AML-193 (cell line): ENCODE results near the gene BRF1.
"Not testable (repeated sequence)": the region's sequence is repeated elsewhere in the genome, so short reads cannot be mapped to it uniquely, and the experiment has no call there.

Experiments
- DNase-seq, 2 experiments: peaks; one replicate each; lab custom pipeline; 2025; lab: John Stamatoyannopoulos, UW

BRF1 gene

DNA sequence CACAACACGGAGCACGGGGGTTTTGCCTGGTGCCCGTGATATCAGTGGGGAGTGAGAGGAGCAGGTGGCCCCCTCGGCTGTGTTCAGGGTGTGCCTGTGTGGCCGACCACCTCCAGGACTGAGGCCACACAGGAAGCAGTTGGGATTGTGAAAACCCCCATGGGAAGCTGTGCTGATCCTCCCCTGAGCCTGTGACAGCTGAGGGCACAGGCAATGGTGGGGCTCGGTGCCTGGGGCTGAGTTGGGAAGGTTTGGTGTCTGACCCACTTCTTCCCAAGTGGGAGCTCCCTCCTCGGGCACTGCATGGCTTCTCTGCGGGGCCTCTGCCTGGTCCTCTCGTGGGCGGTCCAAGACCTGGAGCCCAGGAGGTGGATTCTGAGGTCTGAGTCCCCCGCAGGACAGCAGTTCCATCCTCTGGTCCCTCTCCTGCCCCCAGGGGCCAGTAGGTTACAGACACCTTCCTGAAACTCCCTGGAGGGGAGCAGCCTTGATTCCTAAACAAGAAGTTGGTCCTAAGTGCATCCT is 31.6 kb upstream of the BRF1 start:
- DNase-seq, result no peak

DNA sequence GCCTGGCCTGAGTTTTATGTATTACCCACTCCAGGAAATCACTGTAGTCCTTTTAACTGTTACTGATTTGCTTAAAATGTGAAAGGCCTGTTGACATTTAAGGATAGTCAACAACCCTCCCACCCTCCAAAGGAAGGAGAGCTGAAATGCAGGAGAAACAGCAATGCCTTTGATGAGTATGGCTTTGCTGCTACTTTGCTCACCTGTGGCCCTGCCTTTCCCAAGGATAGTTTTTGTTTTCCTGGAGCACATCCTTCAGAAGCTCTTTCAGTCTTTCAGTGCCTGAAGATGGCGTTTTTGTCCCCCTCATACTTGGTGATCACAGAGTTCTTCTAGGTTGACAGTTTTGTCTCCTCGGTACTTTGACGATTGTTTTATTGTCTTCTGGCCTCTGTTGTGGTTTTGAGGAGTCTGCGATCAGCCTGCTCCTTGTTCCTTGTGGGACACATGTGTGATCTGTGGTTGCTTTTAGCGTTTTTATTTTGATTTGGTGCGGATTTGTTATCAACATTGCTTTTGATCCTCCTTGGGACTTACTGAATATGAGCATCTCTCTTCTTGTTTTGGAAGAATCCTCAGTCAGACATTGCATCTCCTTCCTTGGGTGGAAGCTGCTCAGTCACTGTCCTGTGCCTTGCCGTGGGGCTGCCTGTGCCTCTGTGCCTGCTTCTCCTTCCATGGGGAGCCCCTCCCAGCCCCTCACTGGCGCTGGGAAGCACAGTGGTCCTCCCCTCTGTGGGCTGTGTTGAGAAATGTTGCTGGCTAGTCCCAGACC is 31.0 kb upstream of the BRF1 start:
- no peak for DNase-seq

DNA sequence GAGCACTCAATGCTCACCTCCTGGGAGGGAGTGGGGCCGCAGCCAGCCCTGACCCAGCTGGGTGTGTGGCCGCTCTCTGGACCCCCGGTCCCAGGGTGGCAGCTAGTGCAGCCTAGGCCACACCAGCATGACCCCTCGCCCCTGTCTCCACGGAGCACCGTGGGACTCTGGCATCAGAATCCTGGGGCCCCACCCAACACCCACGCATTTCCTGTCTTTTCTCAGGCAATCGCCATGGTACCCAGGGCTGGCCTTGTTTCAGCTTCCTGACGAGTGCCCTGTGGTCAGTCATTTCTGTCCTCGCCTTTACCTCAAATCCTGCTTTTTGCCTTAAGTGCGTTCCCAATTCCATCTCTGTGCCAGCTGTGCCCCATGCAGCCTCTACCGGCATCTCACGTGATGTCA is 29.7 kb upstream of the BRF1 start:
- no peak for DNase-seq

DNA sequence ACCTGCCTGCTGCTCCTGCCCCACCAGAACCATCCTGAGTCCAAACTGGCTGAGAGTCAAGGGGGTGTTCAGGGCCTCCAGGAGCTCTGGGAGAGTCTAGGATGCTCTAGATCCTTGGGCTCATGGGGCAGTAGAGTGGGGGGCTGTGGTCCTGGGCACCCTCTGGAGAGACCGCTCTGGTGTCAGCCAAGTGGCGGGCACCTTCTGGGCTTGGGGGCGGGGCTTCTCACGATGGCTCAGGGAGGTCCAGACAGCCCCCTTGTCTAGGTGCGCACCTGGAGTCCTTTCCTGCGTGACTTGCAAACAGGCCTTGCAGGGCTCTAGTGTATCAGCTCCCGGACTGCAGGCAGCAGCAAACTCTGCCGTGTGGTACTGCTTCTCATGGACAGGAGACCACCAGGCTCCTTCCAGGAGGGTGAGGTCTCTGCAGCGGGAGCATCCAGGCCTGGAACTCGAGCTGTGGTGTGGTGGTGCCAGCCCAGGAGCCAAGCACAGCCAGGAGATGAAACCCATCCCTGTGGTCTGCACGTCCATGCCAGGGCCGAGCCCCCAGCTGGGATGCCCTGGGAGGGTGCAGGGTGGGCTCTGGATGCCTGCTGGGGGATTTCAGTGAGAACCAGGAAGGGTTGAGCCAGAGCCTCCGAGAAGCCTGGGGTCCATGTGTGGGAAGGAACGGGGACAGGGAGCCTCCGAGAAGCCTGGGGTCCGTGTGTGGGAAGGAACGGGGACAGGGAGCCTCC is 28.8 kb upstream of the BRF1 start:
- no peak for DNase-seq

DNA sequence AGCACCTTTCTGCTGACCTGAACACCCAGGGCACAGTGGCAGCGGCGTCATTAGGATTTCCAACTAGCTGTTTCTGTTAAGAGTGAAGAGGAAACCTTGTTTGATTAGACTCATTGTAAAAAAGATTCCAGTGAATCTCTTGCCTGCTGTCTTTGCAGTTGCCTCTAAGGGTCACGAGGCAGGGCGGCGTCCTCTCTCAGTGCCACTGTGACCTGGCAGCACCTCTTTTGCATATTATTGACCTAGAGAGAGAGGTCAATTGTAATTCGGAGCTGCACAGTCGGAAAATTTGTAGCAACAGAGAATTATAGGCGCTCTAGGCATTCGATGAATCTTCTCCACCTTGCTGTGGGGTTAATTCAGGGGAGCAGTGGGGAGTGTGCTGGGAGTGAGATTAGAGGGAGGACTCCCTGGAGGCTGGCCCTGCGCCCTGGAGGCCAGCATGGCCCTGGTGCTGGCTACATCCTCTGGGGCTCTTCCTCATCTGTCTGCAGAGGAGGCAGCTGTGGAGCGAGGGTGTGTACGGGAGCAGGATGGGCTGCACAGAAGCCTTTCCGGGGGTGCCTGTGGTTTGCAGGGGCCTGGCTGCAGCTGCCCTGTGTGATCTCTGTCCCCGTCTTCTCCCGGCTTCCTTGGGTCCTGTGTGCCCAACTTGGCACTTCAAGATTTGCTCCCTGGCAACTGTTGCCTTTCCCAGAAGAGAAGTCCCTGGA is 28.0 kb upstream of the BRF1 start:
- no peak for DNase-seq

DNA sequence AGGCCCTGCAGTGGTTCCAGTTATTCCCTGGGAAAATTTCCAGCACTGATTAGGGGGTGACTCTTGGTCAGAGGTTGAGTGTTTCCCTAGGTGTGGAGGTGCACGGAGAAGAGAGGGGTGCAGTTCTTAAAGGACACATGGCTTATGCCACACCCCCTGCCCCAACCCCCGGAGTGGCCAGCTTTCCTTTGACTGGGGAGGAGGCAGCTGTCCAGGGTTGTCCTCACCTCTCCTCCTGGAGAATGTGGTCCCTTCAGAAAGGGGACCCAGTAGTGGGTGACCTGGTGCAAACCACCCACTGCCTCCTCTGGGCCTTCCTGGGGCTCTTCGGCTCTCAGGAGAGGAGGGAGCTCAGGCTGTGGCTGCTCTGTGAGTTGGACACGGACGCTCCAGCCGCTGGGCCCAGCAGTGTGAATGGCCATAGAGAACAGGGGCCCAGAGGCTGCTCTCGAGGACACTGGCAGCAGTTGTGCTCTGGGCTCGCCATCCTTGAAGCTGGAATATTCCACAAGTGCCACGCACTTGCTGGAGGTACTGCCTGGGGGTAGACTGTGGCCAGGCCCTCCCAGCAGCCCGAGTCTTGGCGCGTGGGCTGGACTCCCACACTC is 27.4 kb upstream of the BRF1 start:
- DNase-seq, result no peak

DNA sequence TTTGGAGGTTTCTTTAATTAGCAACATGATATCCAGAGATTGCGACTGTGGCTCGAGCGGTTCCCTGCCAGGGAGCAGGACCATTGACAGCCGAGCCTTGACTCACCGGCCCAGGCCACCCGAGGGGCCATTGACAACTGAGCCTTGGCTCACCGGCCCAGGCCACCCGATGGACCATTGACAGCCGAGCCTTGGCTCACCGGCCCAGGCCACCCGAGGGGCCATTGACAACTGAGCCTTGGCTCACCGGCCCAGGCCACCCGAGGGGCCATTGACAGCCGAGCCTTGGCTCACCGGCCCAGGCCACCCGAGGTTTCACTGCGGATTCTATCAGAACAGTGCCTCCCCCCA is 26.9 kb upstream of the BRF1 start:
- not testable (repeated sequence) for DNase-seq

DNA sequence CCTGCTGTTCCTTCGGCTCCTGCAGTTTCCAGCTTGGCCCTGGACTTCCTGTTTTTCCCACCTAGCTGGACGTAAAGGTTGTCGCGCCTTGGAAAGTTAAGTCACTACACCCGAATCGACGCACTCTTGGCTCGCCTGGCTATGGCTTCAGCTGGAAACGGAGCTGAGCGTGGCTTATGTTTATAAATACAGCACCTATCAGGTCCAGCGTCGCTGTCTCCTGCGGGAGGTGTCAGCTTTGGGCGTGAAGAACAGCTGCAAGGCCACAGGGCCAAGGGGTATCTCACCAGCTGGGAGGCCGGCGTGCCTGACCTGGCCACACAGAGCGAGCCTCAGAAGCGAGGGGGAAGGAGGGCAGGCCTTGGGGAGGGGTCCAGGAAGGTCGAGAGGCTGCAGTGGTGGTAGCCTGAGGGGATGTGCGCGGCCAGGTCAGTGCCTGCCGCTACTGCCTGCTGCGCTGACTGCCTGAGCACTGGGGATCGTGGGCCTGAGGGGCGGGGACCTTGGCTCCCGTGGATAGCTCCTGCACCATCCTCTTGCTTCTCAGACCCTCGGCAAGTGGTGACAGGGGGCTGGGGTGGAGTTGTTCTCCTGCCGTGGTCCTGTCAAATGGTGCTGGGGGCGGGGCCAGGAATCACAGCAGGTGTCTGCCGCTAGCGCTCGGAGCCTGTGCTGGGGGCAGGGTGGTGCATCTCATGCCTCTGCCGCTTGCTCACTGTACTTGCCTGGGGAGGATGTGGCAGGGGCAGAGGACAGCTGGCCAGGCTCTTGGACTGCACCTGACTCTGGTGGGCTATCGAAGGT is 26.3 kb upstream of the BRF1 start:
- DNase-seq, result no peak

DNA sequence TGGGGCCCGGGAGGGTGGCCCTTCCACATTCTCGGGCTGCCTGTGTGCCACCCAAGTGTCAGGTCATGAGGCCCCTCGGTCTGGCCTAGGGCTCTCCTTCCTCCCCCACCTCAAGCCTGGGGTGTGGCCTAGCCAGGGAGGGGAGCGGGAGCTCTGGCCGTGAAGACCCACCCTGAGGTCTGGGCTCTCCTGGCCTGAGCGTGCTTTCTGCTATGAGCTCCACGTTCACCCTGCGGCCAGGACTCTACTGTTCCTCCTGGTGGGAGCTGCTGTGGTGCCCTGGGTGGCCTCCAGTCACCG is 25.7 kb upstream of the BRF1 start:
- no peak for DNase-seq

DNA sequence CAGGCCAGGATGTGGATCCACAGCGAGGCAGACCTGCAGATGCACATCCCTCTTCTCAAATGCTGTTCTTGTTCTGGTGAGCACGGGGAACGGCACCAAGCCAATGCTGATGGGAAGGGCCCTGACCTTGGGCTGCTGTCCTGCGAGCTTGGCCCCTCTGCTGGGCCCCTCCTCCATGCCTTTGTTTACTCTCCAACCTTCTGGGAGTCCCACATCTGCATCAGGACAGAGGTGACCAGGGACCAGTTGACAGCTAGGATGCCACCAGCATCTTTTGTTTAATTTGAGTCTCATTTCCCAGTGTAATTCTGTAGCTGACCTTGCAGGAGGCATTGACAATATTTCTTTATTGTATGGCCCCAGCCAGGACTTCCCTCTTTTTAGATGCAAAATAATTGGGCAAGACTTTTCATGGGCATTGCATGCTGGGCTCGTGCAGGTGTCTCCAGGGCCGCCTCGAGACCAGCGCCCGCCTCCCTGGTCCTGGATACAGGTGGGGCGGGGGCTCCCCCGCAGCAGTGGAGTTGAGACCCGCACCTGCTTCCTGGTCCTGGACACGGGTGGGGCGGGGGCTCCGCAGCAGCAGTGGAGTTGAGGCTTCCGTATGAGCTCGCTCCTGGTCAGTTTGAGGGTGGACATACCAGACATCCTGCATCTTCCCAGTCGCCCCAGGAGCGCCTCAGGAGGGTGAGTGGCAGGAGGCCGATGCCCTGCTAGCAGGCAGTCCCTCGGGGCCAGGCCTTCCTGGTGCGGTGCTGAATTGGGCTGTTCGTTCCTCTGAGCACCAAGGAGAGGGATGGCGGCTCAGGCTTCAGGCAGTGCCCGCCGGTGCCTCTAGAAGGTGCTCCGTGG is 25.1 kb upstream of the BRF1 start:
- peak; percentile 2 to 11 for DNase-seq

DNA sequence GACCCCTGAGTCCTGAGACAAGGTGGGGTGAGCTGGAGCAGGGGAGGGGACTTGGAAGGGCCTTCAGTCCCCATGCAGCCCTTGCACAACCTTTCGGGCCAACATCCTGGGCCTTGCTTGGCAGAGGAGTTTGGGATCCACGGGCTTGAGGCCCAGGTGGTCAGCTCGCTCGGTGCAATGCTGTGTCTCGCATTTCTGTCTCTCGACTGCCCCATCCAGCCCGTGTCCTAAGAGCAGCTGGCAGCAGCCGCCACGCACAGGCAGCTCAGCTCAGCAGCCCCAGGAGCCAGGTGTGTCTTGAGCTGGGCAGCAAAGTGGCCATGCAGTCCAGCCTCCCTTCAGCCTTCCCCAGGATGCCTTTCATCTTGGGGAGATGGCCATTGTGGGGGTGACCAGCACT is 24.5 kb upstream of the BRF1 start:
- DNase-seq, result no peak

DNA sequence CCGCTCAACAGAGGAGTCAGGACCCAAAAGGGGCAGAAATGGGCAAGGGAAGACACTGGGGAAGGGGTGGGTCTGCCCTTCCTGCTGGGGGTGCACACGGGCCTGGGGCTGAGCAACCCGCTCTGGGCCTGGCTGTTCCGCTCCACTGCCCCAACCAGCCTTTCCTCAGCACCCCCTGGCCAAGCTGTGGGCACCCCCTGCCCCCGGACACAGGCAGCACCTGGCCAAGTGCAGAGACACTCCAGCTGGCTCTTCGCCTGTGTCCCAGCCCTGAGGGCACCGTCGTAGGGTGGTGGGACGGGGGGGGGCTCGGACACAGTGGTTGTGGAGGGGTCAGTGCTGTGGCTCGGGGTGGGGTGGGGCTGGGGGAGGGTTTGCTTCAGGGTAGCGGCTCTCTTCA is 24.1 kb upstream of the BRF1 start:
- DNase-seq, result no peak

DNA sequence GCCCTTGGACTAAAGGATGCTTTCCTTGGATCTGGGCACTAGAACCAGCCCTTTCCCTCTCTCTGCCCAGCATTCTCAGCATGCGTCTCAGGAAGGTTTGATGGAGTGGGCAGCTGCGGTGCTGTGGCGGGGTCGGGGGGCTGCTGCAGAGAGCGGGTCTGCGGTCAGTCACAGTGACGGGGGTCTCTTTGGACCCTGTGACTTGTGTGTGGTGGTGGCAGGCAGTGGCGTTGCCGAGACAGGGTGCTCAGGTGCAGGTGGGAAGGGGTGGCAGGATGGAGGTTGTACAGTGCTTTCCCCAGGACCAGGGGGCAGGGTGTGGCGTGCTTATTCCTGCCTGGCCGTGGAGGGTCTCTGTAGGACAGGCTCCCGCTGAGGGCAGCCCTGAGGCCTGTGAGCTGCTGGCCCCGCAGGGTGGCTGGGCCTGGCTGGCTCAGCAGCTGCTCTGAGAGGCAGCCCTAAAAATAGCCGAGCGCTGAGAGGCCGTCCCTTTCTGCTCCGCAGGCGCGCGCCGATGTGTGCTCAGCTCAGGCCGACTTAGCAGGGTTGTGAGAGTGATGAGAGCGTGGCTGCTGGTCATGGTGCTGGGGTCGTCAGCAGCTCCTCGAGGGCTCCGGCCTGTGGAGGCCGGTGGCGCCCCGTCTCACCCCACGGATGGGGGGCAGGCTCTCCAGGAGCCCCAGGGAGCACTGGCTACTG is 23.4 kb upstream of the BRF1 start:
- no peak for DNase-seq

DNA sequence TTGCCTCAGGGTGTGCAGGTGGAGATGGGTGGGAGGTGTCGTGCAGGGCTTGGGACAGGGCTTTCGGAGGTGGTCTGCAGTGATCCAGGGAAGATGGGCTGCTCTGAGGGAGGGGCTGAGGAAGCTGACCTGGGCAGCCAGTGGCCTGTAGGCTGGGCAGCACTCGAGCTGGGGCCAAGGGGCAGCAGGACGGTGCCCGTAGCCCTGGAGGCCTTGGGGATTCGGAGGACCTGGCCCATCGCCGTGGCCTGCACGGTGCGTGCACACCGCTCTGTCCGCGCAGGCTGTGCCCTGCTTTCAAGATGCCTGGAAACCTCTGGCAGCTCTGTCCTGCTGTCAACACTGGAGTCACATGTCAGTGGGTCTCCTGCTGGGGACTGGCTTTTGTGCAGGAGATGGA is 22.9 kb upstream of the BRF1 start:
- no peak for DNase-seq

DNA sequence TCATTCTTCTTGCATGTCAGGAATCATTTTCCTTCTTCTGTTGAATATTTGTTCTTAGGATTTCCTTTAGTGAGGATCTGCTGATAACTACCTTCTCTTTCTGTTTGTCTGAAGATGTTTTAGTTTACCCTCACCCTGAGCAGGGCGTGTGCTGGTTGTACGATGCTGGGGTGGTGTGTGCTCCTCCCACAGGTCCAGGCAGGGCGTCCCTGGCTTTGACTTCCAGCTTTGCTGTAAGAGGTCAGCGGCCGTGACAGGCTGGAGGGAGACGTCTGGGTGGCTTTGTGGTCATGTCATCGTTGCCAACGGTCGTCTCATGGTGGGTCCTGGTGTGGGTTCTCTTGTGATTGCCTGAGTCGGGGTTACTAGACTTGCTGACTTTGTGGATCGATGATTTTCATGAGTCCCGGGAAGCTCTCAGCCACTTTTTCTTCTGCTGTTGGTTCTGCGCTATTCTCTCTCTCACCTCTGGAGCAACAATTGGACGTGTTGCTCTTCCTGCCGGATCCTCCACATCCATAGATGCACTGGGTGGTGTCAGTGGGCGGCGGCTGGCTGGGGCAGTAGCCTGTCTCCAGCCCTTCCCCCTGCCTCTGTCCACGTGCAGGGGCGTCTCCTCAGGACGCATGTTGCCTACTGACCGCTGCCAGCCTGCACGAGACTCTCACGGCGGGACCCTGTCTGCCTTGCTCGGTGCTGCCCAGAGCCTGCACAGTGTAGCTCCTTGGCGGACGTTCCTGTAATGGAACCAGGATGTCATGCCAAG is 22.2 kb upstream of the BRF1 start:
- DNase-seq, result no peak

DNA sequence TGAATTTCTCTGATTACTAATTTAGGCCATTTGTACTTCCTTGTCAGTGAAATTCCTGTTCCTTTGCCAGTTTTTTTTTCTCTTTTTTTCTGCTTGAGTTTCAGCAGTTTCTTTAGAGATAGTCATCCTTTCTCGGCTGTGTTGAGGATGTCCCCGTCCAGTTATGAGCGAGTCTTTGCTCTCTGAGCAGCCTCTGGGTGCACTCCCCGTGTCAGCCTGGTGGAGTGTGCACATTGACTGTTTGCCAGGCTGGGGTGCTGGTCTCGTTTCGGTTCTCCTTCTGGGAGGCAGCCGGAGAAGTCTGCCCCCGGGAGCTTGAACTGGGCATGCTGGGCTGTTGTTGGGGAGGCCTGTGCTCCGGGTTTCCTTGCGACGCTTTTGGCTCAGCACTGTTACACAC is 16.7 kb upstream of the BRF1 start:
- peak in 1 of 2 experiments; percentile 17 for DNase-seq

DNA sequence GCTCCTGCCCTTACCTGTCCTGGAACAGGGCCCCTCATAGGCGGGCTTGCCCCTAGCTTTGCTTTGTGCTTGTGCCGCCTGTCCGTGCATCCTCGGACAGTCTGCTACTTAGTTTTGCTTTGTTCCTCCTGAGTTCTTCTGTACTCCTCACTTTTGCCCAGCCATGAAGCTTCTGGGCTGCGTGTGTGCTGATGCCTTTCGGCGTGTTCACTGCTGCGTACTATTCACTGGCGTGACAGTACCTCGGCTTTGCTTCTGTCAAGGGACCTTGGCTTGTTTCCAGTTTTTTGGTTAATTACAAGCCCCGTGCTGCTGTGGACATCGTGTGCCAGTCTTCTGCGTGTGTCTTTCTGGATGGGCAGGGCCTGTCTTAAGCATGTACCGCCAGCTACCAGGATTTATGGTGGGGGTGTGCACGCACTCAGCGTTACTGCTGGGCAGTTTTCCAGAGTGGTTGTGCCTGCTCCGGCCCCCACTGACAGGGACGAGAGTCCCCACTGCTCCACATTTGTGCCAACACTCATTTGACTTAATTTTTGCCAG is 16.2 kb upstream of the BRF1 start:
- DNase-seq, result no peak

DNA sequence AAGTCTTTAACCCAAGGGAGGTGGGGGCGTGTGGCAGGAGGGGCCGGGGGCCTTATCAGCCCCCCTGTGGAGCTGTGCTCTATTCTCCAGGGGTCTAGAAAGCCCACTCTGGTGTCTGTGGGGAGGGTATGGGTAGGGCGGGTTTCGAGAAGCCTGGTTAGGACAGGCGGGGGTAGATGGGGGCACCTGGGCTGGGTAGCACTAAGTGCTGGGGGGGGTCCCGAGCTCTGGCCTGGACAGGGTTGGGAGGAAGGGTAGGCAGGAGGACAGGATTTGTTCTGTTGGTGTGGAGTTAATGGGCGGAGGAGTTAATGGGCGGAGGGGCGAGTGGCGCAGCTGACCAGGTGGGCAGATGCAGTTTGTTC is 15.8 kb upstream of the BRF1 start:
- no peak for DNase-seq

DNA sequence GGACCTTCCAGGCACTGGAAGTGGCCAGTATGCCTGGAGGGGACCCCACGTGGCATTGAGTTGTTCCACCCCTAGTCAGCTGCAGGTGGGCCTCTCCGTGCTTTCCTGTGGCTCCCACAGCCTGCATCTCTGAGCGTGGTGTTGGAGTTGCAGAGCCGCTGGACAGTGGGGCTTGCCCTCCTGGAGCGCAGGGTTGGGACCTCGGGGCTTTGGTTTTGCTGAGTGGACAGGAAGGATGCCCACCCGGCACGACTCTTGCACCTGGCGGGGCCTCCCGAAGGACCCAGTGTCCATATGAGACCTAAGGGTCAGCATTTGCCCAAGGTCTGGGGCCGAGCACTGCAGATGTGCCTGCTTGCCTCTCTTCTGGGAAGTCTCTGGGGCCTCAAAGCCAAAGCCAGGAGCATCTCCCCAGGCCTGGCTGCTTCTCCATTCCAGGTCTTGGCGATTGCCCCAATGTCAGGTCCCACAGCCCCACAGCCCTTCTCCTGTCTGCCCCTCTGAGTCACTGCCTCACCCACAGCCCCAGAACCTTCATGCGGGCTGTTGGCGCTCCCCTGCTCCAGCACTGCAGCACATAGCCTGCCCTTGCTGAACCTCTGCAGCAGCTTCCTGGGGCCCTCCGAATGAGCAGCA is 15.3 kb upstream of the BRF1 start:
- DNase-seq, result peak; percentile 4 to 10
